SK-N-MC (cell line): Measurements from ENCODE around the gene IL19.

ENCODE experiments used
- DNase-seq: peaks from one replicate; pipeline ENCODE4 v3.0.0-alpha.2; 2011; ENCODE audit warnings: low read depth, low spot score
- H3K27ac ChIP-seq: fragments of 200-600 bp; sonication (generic); 2 replicates; pipeline ENCODE4 v1.5.1; 2016; ENCODE audit warnings: mixed run types
- H3K36me3 ChIP-seq: fragments of 200-600 bp; sonication (generic); 2 replicates; pipeline ENCODE4 v1.6.1; 2017; ENCODE audit warnings: antibody characterized with exemption, low read length, mixed read lengths; ENCODE audit not compliant: insufficient read depth
- H3K4me3 ChIP-seq: fragments of 200-600 bp; sonication (generic); 2 replicates; pipeline ENCODE4 v1.5.1; 2016
- H3K9ac ChIP-seq: fragments of 200-600 bp; sonication (generic); 2 replicates; pipeline ENCODE4 v1.8.0; 2017; ENCODE audit warnings: mixed run types, mixed read lengths; ENCODE audit not compliant: insufficient read length
- H3K9me3 ChIP-seq: fragments of 200-600 bp; sonication (generic); 2 replicates; pipeline ENCODE4 v1.6.1; 2017; ENCODE audit warnings: low read depth, mild to moderate bottlenecking, antibody characterized with exemption, low read length, moderate library complexity, mixed read lengths
- EZH2 ChIP-seq: fragments of 200-600 bp; sonication (generic); IDR thresholded peaks from one replicate; pipeline ENCODE4 v1.6.1; 2017; ENCODE audit warnings: antibody characterized with exemption
- FOXP2 ChIP-seq: optimal IDR thresholded peaks from 2 replicates; pipeline ENCODE3; 2011; ENCODE audit warnings: mild to moderate bottlenecking, moderate library complexity; ENCODE audit not compliant: insufficient read depth; ENCODE audit errors: extremely low read length, control extremely low read depth
- POLR2AphosphoS5 ChIP-seq: IDR thresholded peaks from 2 replicates; pipeline ENCODE4 v1.6.1; 2012; ENCODE audit warnings: mild to moderate bottlenecking, low read depth, low read length, borderline replicate concordance

Gene IL19

GRCh38 chr1:206890125-206891060 lies 119.8 kb downstream of the IL19 start:
- no peak overlapping the region for H3K4me3 ChIP-seq
- no peaks in the 10 kb centered on the region for H3K9me3 ChIP-seq
- H3K9ac ChIP-seq = no peak overlapping the region
- no peak overlapping the region for H3K27ac ChIP-seq
- TF ChIP-seq FOXP2 (no peak), POLR2AphosphoS5 (no peak), EZH2 (no peak)
- H3K36me3 ChIP-seq = no peaks in the 10 kb centered on the region
- no peak for DNase-seq

- no peak overlapping the region for H3K4me3 ChIP-seq
- DNase-seq = no peak
- H3K27ac ChIP-seq = no peak overlapping the region
- H3K9ac ChIP-seq = no peak overlapping the region
- H3K36me3 ChIP-seq = no peaks in the 10 kb centered on the region
- H3K9me3 ChIP-seq = no peaks in the 10 kb centered on the region
- TF ChIP-seq FOXP2 (no peak), POLR2AphosphoS5 (no peak), EZH2 (no peak)
Measured at GRCh38 chr1:206891412-206891811, 120.8 kb downstream of the IL19 start.
